GM19043 (cell line): Measurements from ENCODE around the gene RALA.
"Not testable (repeated sequence)": the region's sequence is repeated elsewhere in the genome, so short reads cannot be mapped to it uniquely, and the experiment has no call there.

Experiments used
- ATAC-seq: cut with Tn5 transposase; IDR thresholded peaks from one replicate; pipeline ENCODE4 v1.9.1; 2021; ENCODE audit warnings: low read depth; ENCODE audit not compliant: unreplicated experiment

Gene RALA

DNA sequence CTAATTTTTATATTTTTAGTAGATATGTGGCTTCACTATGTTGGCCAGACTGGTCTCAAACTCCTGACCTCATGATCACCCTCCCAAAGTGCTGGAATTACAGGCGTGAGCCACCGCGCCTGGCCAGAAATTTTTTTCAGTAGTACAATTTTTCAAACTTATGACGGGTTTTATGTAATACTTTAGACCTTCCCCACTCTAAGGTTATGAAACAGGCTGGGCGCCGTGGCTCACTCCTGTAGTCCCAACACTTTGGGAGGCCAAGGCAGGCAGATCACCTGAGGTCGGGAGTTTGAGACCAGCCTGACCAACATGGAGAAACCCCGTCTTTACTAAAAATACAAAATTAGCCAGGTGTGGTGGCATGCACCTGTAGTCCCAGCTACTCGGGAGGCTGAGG lies 56.5 kb downstream of the RALA start:
- ATAC-seq: not testable (repeated sequence)

DNA sequence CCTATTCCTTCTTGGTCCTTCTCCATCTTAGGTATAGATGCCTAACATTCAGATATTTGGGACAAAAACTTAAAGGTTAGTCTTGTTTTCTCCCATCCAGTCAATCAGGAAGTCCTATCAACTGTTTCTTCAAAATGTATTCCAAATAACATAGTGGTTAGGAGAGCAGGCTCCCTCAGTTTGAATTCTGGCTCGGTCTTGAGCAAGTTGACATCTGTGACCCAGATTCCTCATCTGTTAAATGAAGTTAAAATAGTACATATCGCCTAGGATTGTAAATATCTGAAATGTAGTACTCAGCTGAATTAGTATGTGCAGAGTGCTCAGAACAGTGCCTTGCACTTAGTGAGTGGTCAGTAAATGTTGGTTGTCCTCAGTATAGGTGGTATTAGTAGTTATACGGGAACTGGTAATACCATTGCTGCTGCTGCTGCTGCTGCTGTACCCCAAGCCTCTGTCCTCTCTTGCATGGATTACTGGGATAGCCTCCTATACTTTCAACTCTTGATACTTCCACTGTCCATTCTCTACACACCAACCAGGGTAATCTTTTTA lies 58.6 kb downstream of the RALA start:
- ATAC-seq: no peak

DNA sequence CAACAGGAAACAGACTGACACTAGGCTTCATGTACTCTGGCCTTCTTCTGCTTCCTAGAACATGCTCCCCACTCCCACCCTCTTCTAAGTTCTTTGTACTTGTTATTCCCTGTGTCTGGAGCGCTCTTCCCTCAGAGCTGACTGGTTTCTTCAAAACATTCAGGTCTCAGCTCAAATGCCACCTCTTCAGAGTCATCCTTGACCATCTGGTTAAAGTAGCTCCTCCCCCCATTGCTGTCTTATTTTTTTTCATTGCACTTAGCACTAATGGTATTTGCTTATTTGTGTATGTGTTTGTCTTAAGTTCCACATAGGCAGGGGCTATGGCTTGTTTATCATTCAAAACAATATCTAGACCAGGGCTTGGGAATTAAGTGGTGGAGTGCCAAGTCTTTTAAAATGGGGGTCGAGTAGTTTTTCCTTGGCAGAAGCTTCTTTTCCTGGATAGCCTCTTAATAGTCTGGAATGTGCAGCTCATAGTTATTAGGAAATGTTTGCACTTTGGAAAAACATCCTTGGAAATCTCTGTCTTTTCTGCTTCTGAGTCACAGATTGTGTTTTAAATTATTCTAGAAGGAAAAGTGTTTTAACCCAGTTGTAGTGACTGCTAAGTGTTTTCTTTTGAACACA lies 60.0 kb downstream of the RALA start:
- no peak for ATAC-seq

DNA sequence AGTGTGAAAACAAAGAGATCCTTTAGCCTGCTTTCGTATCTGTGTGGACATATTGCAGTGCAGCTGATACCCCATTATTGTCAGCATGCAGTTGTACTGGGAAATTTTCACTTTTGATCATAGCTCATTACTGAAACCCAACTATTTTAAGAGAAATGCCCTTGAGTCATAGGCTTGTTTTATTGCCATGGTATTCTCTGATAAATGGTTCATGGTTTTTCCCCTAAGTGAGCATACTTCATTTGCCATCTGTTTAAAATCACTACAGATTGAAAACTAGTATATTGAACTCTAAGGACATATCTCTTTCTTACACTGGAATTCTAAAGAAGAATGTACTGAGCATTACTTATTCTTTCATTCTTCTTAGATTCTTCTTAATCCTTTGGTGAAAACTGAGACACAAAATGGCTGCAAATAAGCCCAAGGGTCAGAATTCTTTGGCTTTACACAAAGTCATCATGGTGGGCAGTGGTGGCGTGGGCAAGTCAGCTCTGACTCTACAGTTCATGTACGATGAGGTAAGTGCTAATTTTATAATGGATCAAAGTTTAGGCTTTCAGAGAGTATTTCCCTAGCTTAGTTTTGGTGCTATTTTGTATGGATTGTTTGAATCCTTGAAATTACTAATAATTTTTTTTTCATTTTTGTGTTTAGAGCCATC lies 63.0 kb downstream of the RALA start:
- peak; percentile 65 for ATAC-seq

DNA sequence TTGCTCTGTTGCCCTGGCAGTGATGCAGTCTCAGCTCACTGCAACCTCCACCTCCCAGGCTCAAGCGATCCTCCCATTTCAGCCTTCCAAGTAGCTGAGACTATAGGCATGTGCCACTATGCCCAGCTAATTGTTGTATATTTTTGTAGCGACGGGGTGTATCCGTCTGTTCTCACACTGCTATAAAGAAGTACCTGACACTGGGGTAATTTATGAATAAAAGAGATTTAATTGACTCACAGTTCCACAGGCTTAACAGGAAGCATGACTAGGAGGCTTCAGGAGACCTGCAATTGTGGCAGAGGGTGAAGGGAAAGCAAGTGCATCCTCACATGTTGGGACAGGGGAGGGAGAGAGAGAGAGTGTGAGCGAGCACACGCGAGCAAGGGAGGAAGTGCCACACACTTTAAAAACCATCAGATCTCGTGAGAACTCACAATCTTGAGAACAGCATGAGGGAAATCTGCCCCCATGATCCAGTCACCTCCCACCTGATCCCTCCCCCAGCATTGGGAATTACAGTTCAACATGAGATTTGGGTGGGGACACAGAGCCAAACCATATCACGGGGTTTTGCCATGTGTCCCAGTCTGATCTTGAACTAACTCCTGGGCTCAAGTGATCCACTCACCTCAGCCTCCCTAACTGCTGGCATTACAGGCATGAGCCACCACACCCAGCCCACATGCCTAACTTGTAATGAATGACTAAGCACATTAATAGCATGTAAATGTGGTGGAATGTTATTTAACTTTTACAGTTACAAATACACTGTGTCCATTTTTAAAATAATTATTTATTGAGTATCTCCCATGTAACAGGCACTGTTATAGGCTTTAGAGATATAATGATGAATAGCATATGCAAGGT lies 65.5 kb downstream of the RALA start:
- ATAC-seq: no peak

DNA sequence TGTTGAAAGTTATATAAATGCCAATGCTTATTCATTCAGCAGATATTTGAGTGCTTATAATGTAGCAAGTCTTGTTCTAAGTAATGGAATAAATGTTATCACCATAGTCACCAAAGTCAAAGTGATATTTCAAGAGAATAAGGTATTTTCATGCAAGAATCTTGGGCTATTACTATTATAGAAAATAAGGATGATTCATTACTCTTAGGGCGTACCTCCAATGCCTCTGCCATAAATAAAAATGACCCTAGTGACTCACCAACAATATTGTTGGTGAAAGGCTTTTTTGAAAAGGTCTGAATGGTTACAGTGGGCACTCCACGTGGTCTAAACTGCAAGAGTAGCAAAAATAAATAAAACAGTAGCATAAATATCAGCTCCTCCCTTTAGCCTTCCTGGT lies 68.4 kb downstream of the RALA start:
- no peak for ATAC-seq

DNA sequence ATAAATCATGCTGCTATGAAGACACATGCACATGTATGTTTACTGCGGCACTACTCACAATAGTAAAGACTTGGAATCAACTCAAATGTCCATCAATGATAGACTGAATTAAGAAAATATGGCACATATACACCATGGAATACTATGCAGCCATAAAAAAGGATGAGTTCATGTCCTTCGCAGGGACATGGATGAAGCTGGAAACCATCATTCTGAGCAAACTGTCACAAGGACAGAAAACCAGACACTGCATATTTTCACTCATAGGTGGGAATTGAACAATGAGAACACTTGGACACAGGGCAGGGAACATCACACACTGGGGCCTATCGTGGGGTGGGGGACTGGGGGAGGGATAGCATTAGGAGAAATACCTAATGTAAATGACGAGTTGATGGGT lies 69.7 kb downstream of the RALA start:
- ATAC-seq: not testable (repeated sequence)

DNA sequence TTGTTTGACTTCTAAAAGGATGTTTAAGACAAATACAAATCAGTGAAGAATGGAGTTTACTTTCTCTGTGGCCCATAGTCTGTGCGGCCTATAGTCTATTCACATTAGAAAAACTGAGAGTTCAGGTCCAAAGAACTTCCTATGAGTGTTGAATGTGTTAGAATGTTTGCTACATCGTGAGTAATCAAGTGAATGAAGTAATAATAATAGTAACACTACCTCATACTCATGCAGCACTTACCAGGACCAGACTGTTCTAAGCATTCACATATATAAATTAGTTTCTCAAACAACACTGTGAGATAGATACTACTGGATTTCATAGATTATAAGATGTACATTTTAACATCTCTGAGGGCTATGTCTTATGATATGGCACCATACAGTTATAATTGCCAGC lies 70.4 kb downstream of the RALA start:
- ATAC-seq: no peak

DNA sequence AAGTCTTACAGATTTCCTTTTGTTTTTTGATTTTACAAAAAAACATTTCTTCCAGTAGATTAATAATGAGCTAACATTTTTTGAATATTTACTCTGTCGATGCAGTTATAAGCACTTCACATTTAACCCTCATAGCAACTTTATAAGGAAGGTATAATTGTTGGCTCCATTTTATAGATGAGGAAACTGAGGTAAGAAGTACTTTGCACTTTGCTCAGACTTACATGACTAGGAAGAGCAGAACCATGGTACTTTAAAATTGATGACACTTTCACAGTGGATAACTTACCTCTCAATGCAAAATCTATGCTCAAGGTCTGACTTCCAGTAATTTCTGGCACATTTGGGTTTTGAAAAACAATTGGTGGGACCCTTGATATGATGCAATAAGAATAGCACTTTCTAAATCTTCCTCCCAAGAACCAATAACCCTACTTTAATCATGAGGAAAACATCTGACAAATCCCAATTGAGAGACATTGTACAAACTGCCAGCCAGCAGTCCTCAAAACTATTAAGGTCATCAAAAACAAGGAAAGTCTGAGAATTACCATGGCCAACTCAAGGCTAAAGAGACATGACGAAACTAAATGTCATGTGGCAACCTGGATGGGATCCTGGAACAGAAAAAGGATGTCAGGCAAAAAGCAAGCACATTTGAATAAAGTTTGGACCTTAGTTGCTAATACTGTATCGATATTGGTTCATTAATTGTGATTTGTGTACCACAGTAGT lies 72.6 kb downstream of the RALA start:
- ATAC-seq: no peak

DNA sequence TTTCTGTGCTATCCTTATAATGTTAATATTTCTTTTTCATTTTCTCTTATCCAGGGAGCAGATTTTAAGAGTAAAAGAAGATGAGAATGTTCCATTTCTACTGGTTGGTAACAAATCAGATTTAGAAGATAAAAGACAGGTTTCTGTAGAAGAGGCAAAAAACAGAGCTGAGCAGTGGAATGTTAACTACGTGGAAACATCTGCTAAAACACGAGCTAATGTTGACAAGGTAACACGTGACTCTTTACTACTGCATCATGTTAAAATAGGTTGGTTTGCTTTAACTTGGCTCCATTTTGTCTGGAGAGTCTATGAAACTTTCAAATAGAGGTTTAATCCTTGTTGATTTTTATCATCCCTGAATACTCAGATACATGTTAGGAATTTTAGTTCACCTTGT lies 73.3 kb downstream of the RALA start:
- no peak for ATAC-seq

DNA sequence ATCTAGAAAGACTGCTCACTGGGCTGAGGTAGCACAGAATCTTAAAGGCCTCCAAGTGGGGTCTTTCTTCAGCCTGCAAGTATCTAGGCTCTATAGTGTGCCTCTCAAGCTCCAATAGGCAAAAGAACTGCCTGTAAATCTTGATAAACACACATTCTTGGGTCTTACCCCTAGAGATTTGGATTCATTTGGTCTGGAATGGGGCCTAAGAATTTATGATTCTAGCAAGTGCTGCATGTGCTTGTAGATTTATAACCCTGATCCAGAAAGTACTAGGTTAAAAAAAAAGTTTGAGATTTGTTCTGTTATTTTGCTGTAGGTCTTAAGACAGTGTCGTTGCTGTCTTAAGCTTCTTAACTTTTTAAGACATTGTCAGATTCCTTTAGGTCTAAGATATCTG lies 74.1 kb downstream of the RALA start:
- no peak for ATAC-seq

DNA sequence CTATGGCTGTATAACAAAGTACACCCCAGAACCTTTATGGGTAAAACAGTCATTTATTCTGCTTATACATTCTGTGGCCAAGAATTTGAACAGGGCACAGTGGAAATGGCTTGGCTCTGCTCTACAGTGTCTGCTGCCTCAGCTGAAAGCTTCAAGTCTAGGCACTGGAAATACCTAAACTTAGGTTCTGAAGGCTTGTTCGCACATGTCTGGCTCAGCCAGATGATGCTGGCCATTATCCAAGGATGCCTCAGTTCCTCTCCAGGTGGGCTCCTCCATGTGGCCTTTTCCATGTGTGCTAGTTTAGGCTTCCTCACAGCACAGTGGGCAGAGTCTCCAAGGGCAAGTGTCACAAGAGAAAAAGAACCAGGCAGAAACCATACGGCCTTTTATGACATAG lies 76.8 kb downstream of the RALA start:
- ATAC-seq: no peak

DNA sequence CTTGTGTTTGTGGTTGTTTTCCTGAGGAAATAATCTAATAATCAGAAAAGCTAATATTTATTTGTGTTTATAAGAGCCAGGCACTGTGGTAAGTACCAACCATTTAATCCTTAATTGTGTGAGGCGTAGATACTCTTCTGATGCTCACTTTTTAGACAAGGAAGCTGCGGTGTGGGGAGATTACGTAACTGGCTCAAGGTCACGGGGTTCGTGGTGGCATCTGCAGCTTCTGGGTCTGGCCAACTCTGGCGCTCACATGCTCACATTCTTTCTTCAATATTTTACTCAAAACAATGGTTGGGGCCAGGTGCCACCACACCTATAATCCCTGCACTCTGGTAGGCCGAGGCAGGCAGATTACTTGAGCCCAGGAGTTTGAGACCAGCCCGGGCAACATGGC lies 77.6 kb downstream of the RALA start:
- ATAC-seq: no peak

DNA sequence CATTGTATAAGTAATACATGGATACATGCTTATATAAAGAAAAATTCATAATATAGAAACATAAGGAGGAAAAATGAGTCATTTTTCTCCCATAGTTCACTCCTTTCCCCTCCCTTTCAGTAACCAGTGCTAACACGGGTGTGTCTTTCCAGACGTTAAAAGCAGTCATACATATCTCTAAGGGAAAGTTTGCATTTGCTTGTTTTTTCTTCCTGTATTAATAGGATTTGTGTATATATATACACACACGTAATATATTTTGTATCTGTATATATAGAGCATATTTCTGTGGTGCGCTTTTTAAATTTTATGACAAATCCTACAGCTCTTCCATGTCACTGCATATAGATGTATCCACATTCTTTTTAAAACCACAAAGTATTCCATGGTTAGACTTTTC lies 78.8 kb downstream of the RALA start:
- no peak for ATAC-seq

DNA sequence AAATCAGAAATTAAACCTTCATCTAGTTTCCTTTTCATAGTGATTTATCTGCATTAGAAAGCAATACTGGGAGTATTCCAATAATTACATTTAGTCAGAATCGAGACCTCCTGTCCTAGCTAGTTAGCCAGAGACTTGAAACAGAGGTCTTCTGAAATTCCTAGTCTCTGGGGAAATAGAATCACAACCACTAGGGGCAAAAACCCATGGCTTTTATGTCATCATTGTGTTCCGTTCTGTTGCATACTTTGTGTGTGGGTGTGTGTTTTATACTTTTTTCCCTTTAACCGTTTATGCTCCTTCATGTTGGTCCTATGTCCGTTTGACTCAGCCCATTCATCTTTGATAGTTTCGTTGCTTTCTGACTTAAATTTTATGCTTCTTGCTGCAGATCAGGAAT lies 79.8 kb downstream of the RALA start:
- no peak for ATAC-seq

DNA sequence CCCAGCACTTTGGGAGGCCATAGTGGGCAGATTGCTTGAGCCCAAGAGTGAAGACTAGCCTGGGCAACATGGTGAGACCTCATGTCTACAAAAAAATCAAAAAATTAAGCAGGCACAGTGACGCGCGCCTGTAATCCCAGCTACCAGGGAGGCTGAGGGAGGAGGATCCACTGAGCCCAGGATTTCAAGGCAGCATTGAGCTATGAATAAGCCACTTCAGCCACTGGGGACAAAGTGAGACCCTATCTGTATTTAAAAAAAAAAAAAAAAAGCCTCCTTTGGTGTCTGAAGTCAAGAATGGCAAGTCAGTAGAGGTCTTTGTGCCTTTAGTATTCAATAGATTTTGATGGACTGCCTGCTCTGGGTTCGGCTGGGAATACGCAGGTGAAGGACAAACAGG lies 85.7 kb downstream of the RALA start:
- ATAC-seq: no peak

DNA sequence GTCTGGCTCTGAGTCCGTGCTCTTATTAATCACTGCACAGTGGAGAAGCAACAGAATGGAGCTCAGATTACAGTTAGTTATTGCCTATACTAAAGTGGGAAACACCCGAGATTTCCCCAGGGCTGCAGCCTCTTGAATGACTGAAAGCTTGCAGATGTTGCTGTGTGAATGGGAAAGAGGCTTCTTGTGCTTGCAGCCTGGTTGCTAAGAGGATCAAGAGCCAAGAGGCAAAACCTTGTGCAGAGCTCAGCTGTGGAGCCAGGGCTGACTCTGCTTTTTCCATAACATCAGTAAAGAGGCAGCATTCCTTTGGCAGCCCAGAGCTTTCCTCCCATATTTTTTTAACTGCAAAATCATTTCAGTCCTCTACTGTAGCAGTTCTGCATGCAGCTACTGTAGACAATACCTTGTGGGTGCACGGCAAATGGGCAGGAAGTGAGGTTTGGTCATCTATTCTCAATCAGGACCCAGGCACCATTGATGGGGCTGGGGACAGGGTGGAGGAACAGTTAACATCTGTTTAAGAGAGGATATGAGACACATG lies 86.5 kb downstream of the RALA start:
- ATAC-seq: peak; percentile 88

DNA sequence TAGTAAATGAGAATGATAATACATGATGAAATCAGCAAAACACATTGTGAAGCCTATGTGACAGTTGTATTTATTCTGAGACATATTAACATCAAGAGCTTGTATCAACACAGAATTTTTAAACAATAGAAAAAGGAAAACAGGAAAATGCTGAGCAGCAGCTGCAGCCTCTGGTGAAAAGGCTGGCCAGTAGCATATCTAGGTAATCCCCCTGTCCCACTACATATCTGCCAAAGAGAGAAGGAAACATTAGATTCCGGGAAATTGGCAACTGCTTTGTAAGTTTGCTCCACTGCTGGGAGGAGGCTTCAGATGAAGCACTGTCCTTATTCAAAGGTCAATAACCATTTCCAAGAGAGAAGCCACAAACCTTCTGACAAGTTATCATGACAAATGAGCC lies 89.4 kb downstream of the RALA start:
- no peak for ATAC-seq

DNA sequence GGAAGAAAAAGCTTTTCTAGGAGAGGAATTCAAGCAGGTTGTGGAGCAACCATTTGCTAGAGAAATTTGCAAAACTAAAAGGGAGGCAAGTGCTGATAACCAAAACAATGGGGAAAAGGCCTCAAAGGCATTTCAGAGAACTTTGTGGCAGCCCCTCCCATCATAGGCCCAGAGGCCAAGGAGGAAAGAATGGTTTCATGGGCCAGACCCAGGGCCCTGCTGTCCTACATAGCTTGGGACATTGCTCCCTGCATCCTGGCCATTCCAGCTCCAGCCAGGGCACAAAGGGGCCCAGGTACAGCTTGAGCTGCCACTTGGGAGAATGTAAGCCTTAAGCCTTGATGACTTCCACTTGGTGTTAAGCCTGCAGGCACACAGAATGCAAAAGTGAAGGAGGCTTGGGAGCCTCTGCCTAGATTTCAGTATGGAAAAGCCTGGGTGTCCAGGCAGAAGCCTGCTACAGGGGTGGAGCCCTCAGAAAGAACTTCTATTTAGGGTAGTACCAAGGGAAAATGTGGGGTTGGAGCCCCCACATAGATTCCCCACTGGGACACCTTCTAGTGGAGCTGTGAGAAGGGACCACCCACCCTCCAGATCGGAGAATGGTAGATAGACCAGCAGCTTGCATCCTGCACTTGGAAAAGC lies 91.2 kb downstream of the RALA start:
- no peak for ATAC-seq

DNA sequence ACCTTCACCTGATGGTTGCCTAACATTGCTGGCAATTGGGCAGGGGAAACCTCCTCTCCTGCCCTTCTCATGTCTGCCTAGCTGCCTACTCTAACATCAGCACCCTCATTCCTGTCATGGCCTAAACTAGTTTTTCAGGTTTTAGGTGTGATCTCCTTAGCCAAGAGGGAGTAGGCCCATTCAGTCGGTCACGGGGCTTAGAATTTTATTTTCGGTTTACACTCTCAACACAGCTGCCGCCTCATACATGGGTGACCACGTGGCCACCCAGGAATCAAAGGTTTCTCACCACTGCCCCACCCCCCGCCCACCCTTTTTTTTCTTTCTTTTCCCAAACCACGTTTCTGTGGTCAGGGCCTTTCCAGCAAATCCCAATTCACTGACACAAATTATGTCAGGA lies 97.2 kb downstream of the RALA start:
- ATAC-seq: no peak
